NT2/D1 (cell line): ENCODE results near the gene ACSL6.

ENCODE experiments used
- YY1 ChIP-seq: IDR thresholded peaks from 2 replicates; pipeline ENCODE4 v1.6.1; 2011; ENCODE audit not compliant: insufficient read length, insufficient read depth
- ZNF274 ChIP-seq: IDR thresholded peaks from 2 replicates; pipeline ENCODE4 v1.6.1; 2011; ENCODE audit warnings: mild to moderate bottlenecking, low read depth, low read length

DNA sequence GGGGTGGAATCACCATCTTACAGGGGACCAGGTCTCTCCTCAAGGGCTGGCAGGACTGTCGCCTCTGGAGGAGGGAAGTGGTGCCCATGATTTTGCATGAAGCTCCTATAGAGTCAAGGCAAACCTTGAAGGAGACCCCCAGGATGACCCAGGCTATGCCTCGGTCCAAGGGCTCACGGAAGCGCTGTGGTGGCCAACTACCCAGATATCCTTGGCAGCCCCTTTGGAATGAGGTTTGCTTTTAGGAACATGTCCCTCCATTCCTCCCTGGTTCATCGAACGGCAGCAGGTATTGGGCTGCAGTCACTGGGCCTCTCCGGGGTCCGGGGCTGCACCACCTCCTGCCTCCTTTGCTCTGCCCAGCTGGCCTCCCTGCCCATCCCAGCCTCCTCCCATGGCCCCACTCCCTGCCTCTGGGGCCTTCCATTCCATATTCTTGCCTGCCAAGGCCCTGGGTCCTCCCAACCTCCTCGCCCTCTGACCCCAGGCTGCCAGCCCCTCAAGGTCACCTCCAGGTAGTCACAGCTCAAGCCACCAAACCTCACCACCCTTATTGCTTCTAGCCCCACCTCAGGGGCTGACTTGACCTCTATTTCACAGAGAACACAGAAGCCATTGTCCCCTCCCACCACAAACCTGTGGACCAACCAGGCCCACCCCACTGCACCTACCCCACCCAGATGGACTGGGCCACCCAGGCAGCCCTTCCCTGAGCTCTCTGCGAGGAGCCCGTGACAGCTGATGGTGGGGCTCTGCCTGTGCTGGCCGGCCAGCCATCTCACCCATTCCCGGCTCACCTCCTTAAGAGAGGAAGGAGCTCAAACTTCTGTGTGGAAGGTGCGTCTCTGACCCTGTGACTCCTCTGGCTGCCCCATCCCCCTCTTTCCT lies 45.4 kb upstream of the ACSL6 start:
- TF ChIP-seq YY1 (no peak), ZNF274 (no peak)
